PC-3 (cell line): ENCODE results near the gene SIN3B. TPM values are rescaled to one million over a fixed set of nuclear protein-coding genes. Genes with fewer than 3 reads are reported as not detected.

Experiments
- ATAC-seq: fragments of 200-7000 bp; cut with Tn5 transposase; 2 replicates; pipeline ENCODE4 v1.9.1; 2020; ENCODE audit warnings: mild to moderate bottlenecking, moderate library complexity
- BruUV-seq: library from RNA; stranded (reverse); fragments of 400-500 nt; replicated peaks from 2 replicates; lab custom pipeline; 2021; lab: Mats Ljungman, UMichigan
- CTCF ChIA-PET: fragments of 300-600 bp; sonication (Branson Sonifier 250); formaldehyde crosslinking; loops from one replicate; lab custom pipeline; 2022; ENCODE audit warnings: antibody characterized with exemption; lab: Charles Lee
- POLR2A ChIA-PET: fragments of 300-600 bp; sonication (Branson Sonifier 250); formaldehyde crosslinking; loops from one replicate; lab custom pipeline; 2022; ENCODE audit warnings: antibody characterized with exemption; ENCODE audit not compliant: unreplicated experiment; lab: Charles Lee
- DNase-seq: peaks from one replicate; pipeline ENCODE4 v3.0.0-alpha.2; 2015
- H2AFZ ChIP-seq: fragments of 300-600 bp; sonication (generic); 2 replicates; pipeline ENCODE4 v1.6.0; 2016; ENCODE audit warnings: antibody characterized with exemption, low read length
- H3F3A ChIP-seq: fragments of 300-600 bp; sonication (generic); one replicate; pipeline ENCODE4 v1.6.0; 2017; ENCODE audit warnings: antibody characterized with exemption, low read length, control low read depth, mild to moderate bottlenecking; ENCODE audit not compliant: unreplicated experiment
- H3K27ac ChIP-seq: fragments of 300-600 bp; sonication (generic); 2 replicates; pipeline ENCODE4 v1.5.1; 2016; ENCODE audit warnings: mild to moderate bottlenecking, low read length
- H3K27me3 ChIP-seq: fragments of 300-600 bp; sonication (generic); 2 replicates; pipeline ENCODE4 v1.6.1; 2016; ENCODE audit warnings: low read length, mixed read lengths
- H3K36me3 ChIP-seq: fragments of 300-600 bp; sonication (generic); 2 replicates; pipeline ENCODE4 v1.6.1; 2016; ENCODE audit warnings: low read depth, mixed run types, low read length, mixed read lengths
- H3K4me1 ChIP-seq: fragments of 300-600 bp; sonication (generic); 2 replicates; pipeline ENCODE4 v1.5.1; 2016; ENCODE audit warnings: low read length; ENCODE audit not compliant: insufficient read depth
- H3K4me2 ChIP-seq: fragments of 300-600 bp; sonication (generic); 2 replicates; pipeline ENCODE4 v1.6.0; 2016; ENCODE audit warnings: low read length
- H3K4me3 ChIP-seq: fragments of 300-600 bp; sonication (generic); 2 replicates; pipeline ENCODE4 v1.5.1; 2016; ENCODE audit warnings: mild to moderate bottlenecking, low read length, mixed read lengths
- H3K79me2 ChIP-seq: fragments of 300-600 bp; sonication (generic); 2 replicates; pipeline ENCODE4 v1.6.1; 2017; ENCODE audit warnings: low read length, mixed read lengths
- H3K9ac ChIP-seq: fragments of 300-600 bp; sonication (generic); 2 replicates; pipeline ENCODE4 v1.6.0; 2016; ENCODE audit warnings: mild to moderate bottlenecking, low read length
- H3K9me2 ChIP-seq: fragments of 300-600 bp; sonication (generic); replicated peaks from 2 replicates; pipeline ENCODE4 v1.6.1; 2016; ENCODE audit warnings: mixed run types, low read length, mixed read lengths
- H3K9me3 ChIP-seq: fragments of 300-600 bp; sonication (generic); 2 replicates; pipeline ENCODE4 v1.6.1; 2016; ENCODE audit warnings: low read length, mixed read lengths
- H4K20me1 ChIP-seq: fragments of 300-600 bp; sonication (generic); 2 replicates; pipeline ENCODE4 v1.6.1; 2016; ENCODE audit warnings: low read length, mixed read lengths
- CTCF ChIP-seq: fragments of 300-600 bp; sonication (generic); conservative IDR thresholded peaks from 2 replicates; pipeline ENCODE4 v1.5.1; 2017; ENCODE audit warnings: antibody characterized with exemption, low read depth, mild to moderate bottlenecking, low read length
- EZH2 ChIP-seq: fragments of 300-600 bp; sonication (generic); IDR thresholded peaks from one replicate; pipeline ENCODE4 v1.6.1; 2017; ENCODE audit warnings: antibody characterized with exemption, mild to moderate bottlenecking, low read length; ENCODE audit not compliant: unreplicated experiment
- EZH2phosphoT487 ChIP-seq: fragments of 300-600 bp; sonication (generic); IDR thresholded peaks from 2 replicates; pipeline ENCODE4 v1.6.1; 2018; ENCODE audit warnings: mild to moderate bottlenecking, antibody characterized with exemption, low read length, borderline replicate concordance
- intact Hi-C: fragments of 100-400 bp; cut with micrococcal nuclease; formaldehyde crosslinking; loops from 2 replicates; pipeline ENCODE4 v1.9.0; 2023
- total RNA-seq: library from RNA; depleted of rRNA; stranded (reverse); fragments of >200 nt; gene quantifications from 2 replicates; pipeline ENCODE4 v1.2.3, GENCODE V29; 2014

Gene SIN3B
- total RNA-seq, 1 experiment from 2014 or later: 46.4 TPM

GRCh38 chr19:16912780-16913179, 83.6 kb downstream of the SIN3B start:
- Histone ChIP-seq H3K9me2 (no peaks in the 10 kb centered on the region), H3K4me1 (no peaks in the 10 kb centered on the region), H3K27me3 (peaks cover 6% of the 10 kb centered on the region; the same call in 1 of the 2 replicates), H3K4me3 (no peak overlapping the region), H2AFZ (no peak overlapping the region), H3K4me2 (no peak overlapping the region), H3K27ac (no peak overlapping the region), H3K79me2 (no peaks in the 10 kb centered on the region), H3K36me3 (no peaks in the 10 kb centered on the region), H3K9ac (no peak overlapping the region), H3F3A (no peaks in the 10 kb centered on the region), H3K9me3 (peaks cover 11% of the 10 kb centered on the region; the same call in 1 of the 2 replicates), H4K20me1 (no peaks in the 10 kb centered on the region)
- DNase-seq (no peak), ATAC-seq (no peak)
- ChIA-PET POLR2A (no interaction called here), CTCF (no interaction called here)
- intact Hi-C loops: no loop called here
- BruUV-seq: no TSS peak
- TF ChIP-seq EZH2phosphoT487 (no peak), EZH2 (no peak), CTCF (no peak)

- Histone ChIP-seq H3K27me3 (peaks cover 6% of the 10 kb centered on the region; the same call in 1 of the 2 replicates), H3K36me3 (no peaks in the 10 kb centered on the region), H3K9ac (no peak overlapping the region), H3F3A (no peaks in the 10 kb centered on the region), H3K9me2 (no peaks in the 10 kb centered on the region), H3K27ac (no peak overlapping the region), H3K4me3 (no peak overlapping the region), H3K79me2 (no peaks in the 10 kb centered on the region), H2AFZ (no peak overlapping the region), H4K20me1 (no peaks in the 10 kb centered on the region), H3K9me3 (peaks cover 11% of the 10 kb centered on the region; the same call in 1 of the 2 replicates), H3K4me2 (no peak overlapping the region), H3K4me1 (no peaks in the 10 kb centered on the region)
- no peak for TF ChIP-seq EZH2phosphoT487
- no peak for TF ChIP-seq EZH2
- no peak for TF ChIP-seq CTCF
- ATAC-seq (no peak), DNase-seq (no peak)
- intact Hi-C loops: no loop called here
- POLR2A ChIA-PET: interaction anchor here (0.6 kb wide), 1 partner anchor 41 kb away, joined by 3 read pairs; no protein-coding TSS in a partner anchor
- no TSS peak for BruUV-seq
- CTCF ChIA-PET: no interaction called here
Observed at GRCh38 chr19:16914421-16914820, 85.2 kb downstream of the SIN3B start.

GRCh38 chr19:16915135-16915534, 85.9 kb downstream of the SIN3B start:
- no peak overlapping the region for H3K4me3 ChIP-seq
- H3K27ac ChIP-seq: no peak overlapping the region
- intact Hi-C loops: no loop called here
- H2AFZ ChIP-seq: no peak overlapping the region
- no TSS peak for BruUV-seq
- H3K27me3 ChIP-seq: peaks cover 6% of the 10 kb centered on the region; the same call in 1 of the 2 replicates
- H3K4me2 ChIP-seq: no peak overlapping the region
- ChIA-PET CTCF (no interaction called here), POLR2A (no interaction called here)
- no peaks in the 10 kb centered on the region for H3F3A ChIP-seq
- TF ChIP-seq EZH2phosphoT487: no peak
- TF ChIP-seq EZH2: no peak
- no peak for TF ChIP-seq CTCF
- no peaks in the 10 kb centered on the region for H3K9me2 ChIP-seq
- no peaks in the 10 kb centered on the region for H4K20me1 ChIP-seq
- no peaks in the 10 kb centered on the region for H3K79me2 ChIP-seq
- ATAC-seq: no peak
- no peaks in the 10 kb centered on the region for H3K36me3 ChIP-seq
- H3K9me3 ChIP-seq: peaks cover 11% of the 10 kb centered on the region; the same call in 1 of the 2 replicates
- no peak overlapping the region for H3K9ac ChIP-seq
- no peak for DNase-seq
- H3K4me1 ChIP-seq: no peaks in the 10 kb centered on the region
